Right lobe of liver (tissue), 6 donors: ENCODE data around the gene ITPA. TPM values are rescaled to one million over a fixed set of nuclear protein-coding genes. Genes with fewer than 3 reads are reported as not detected.
"Not testable (repeated sequence)": the region's sequence is repeated elsewhere in the genome, so short reads cannot be mapped to it uniquely, and the experiment has no call there.

Experiments
- ATAC-seq, 4 donors: fragments of 200-7000 bp; cut with Tn5 transposase; one replicate each; pipeline ENCODE4 v1.9.1; 2020; ENCODE audit warnings: mild to moderate bottlenecking in 4 of 4, moderate library complexity in 4 of 4
- DNase-seq, 3 donors: peaks; one replicate each; pipeline ENCODE4 v3.0.0-alpha.2; 2020
- H3K27ac ChIP-seq, 3 donors: fragments of 200-600 bp; one replicate each; pipeline ENCODE4 v1.8.0; 2022
- H3K27me3 ChIP-seq, 2 donors: fragments of 200-600 bp; one replicate each; pipeline ENCODE4 v1.8.0; 2022
- H3K36me3 ChIP-seq, 4 donors: fragments of 200-600 bp; sonication (generic) in 1 of 4; one replicate each; pipeline versions ENCODE4 v1.5.1 to v1.8.0; 2017 to 2022; ENCODE audit warnings: control low read depth in 1 of 4
- H3K4me1 ChIP-seq, 4 donors: fragments of 200-600 bp; sonication (generic) in 1 of 4; one replicate each; pipeline versions ENCODE4 v1.5.1 to v1.8.0; 2017 to 2022; ENCODE audit warnings: control low read depth in 1 of 4
- H3K4me3 ChIP-seq, 3 donors: fragments of 200-600 bp; one replicate each; pipeline ENCODE4 v1.8.0; 2022
- H3K9me3 ChIP-seq, 4 donors: fragments of 200-600 bp; sonication (generic) in 1 of 4; one replicate each; pipeline versions ENCODE4 v1.5.1 to v1.8.0; 2017 to 2022; ENCODE audit warnings: control low read depth in 1 of 4
- POLR2A ChIP-seq: fragments of 450-650 bp; IDR thresholded peaks from one replicate; pipeline ENCODE4 v1.6.1; 2017; ENCODE audit warnings: antibody characterized with exemption, mild to moderate bottlenecking
- WGBS: methylation state at CpG from one replicate; pipeline ENCODE4 v1.1.6; 2018; ENCODE audit warnings: low coverage, low lambda C conversion rate; ENCODE audit not compliant: insufficient coverage; ENCODE audit errors: missing lambda C conversion rate; 5-methylcytosine and 5-hydroxymethylcytosine counted together
- intact Hi-C, 2 donors: fragments of 100-400 bp; cut with DNase I; formaldehyde crosslinking; loops; one replicate each; pipeline versions ENCODE4 v1.11.2 to v1.14.1; 2022
- total RNA-seq, 6 experiments: library from RNA; depleted of rRNA in 2 of 6; stranded (reverse); fragments of >200 nt in 2 of 6; fragmentation: NEBNext Ultra II Directional in 3 of 6; extraction: Animal tissue kit (Norgen Biotek cat#: 25700) in 3 of 6; gene quantifications; one replicate each; pipeline versions ENCODE4 v1.1.0 to v1.2.4, GENCODE V29; 2016 to 2023
- TF ChIP-seq, protein P1 (sequence below), 4 donors: fragments of 200-600 bp in 3 of 4; fragments of 450-650 bp in 1 of 4; IDR thresholded peaks; one replicate each; pipeline versions ENCODE4 v1.5.1 to v1.8.0; 2016 to 2022; ENCODE audit warnings: antibody characterized with exemption in 4 of 4, mild to moderate bottlenecking in 2 of 4
- donor health status: DM: no; HTN: yes; CAD: no.
- donor health status: DM: no; HTN: no; CAD: no.
- donor health status: DM: no; HTN: no; CAD: no.
- donor health status: DM: no; HTN: yes; CAD: no.
- donor health status: DM: no; HTN: yes; CAD: no.

Gene ITPA
- total RNA-seq, 6 experiments from 2014 or later = 17.5 to 38.8 (median 26.7) TPM

DNA sequence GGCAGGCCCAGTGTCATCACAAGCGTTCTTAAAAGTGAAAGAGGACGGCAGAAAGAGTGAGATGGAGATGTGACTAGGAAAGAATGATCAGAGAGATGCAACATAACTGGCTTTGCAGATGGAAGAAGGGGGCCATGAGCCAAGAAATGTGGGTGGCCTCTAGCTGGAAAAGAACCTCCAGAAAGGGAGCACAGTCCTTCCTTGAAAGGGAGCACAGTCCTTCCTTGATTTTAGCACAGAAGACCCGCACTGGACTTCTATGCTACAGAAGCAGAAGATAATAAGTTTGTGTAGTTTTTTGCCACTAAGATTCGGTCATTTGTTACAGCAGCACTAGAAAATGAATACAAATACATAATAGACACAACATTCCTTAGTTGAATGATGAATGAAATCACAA is 29.0 kb upstream of the ITPA start:
- intact Hi-C loops = no loop called here
- no peaks in the 10 kb centered on the region for H3K36me3 ChIP-seq
- TF ChIP-seq, protein P1, sequence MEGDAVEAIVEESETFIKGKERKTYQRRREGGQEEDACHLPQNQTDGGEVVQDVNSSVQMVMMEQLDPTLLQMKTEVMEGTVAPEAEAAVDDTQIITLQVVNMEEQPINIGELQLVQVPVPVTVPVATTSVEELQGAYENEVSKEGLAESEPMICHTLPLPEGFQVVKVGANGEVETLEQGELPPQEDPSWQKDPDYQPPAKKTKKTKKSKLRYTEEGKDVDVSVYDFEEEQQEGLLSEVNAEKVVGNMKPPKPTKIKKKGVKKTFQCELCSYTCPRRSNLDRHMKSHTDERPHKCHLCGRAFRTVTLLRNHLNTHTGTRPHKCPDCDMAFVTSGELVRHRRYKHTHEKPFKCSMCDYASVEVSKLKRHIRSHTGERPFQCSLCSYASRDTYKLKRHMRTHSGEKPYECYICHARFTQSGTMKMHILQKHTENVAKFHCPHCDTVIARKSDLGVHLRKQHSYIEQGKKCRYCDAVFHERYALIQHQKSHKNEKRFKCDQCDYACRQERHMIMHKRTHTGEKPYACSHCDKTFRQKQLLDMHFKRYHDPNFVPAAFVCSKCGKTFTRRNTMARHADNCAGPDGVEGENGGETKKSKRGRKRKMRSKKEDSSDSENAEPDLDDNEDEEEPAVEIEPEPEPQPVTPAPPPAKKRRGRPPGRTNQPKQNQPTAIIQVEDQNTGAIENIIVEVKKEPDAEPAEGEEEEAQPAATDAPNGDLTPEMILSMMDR (IDR thresholded peaks at IDR 0.05) = no peak
- no peak for TF ChIP-seq POLR2A
- DNase-seq = peak in 1 of 3 donors; percentile 9
- H3K27me3 ChIP-seq = no peaks in the 10 kb centered on the region
- H3K27ac ChIP-seq = no peak overlapping the region
- H3K4me3 ChIP-seq = no peak overlapping the region
- H3K9me3 ChIP-seq = no peaks in the 10 kb centered on the region
- WGBS = 62% methylated on average over 4 of the region's 4 CpGs
- peaks cover 0 to 12% (median 3%) of the 10 kb centered on the region in 4 donors for H3K4me1 ChIP-seq
- ATAC-seq = no peak

DNA sequence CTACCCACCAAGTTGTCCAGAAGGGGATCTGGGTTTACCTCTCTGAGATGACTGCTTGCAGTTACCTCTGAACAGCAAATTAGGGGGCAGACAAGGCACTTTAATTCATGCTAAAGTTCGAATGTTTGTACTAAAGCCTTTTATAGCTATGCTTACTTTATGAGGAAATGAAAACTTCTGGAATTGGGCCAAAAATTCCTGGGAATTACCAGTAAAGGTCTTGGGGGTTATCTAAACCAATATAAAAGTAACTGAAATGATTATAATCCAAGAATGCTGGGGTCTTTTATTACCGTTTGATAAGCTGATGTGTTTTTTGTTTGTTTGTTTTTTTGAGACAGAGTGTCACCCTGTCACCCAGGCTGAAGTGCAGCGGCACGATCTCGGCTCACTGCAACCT is 28.0 kb upstream of the ITPA start:
- Histone ChIP-seq H3K27me3 (no peaks in the 10 kb centered on the region), H3K9me3 (no peaks in the 10 kb centered on the region), H3K27ac (no peak overlapping the region), H3K36me3 (no peaks in the 10 kb centered on the region), H3K4me1 (peaks cover 0 to 2% (median under 1%) of the 10 kb centered on the region in 4 donors), H3K4me3 (no peak overlapping the region)
- intact Hi-C loops = no loop called here
- no peak for ATAC-seq
- WGBS = 60% methylated on average over 5 of the region's 5 CpGs
- no peak for TF ChIP-seq POLR2A
- TF ChIP-seq, protein P1 (IDR thresholded peaks at IDR 0.05) = no peak
- DNase-seq = no peak

DNA sequence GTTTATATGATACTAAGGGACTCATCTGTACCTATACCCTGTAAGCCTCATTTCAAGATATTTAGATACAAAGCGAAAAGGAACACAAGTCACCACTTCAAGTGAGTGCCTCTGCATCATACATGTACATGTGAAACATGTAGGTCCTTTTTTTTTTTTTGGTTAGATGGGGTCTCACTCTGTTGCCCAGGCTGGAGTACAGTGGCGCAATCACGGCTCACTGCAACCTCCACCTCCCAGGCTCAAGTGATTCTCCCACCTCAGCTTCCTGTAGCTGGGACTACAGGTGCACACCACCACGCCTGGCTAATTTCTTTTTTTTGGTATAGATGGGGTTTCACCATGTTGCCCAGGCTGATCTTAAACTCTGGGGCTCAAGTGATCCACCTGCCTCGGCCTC is 26.9 kb upstream of the ITPA start:
- H3K4me1 ChIP-seq, H3K4me3 ChIP-seq, H3K36me3 ChIP-seq, intact Hi-C loops, H3K27ac ChIP-seq, ATAC-seq, H3K27me3 ChIP-seq, H3K9me3 ChIP-seq, DNase-seq: not testable (repeated sequence)
- WGBS = 95% methylated on average over 5 of the region's 5 CpGs

DNA sequence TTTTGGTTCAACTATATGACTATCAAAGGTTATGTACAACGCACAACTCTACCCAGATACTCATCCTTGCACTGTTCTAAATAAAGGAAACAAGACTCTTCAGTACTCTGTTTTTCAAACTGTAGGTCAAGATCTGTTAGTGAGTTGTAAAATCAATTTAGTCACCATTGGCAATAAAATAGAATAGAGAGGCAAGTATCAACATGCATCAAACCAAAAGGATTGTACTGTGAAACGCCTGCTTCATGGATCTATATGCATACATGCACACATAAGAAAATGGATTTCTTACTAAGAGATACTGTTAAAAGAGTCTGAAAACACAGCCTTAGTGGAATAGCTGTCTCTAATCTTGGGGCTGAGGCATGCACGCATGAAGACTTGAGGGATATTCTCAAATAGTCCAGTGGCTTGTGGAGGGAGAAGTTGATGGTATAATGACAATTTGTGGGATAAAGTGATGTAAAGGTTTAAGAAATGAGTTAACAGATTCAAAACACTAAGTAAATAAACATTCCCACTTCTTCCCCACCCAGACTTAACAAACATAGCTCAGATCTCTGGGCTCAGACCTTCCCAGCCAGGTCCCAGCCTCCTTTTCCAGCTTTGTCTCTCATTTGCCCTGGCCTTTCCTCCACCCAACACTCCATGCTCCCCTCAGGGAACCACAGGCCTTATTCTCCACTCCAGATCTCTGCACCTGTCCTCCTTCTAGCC is 25.2 kb upstream of the ITPA start:
- 96% methylated on average over 3 of the region's 3 CpGs for WGBS
- Histone ChIP-seq H3K4me3 (no peak overlapping the region), H3K4me1 (no peaks in the 10 kb centered on the region), H3K27ac (no peak overlapping the region), H3K27me3 (no peaks in the 10 kb centered on the region), H3K9me3 (no peaks in the 10 kb centered on the region), H3K36me3 (no peaks in the 10 kb centered on the region)
- intact Hi-C loops = no loop called here
- no peak for DNase-seq
- ATAC-seq = no peak
- TF ChIP-seq, protein P1 (IDR thresholded peaks at IDR 0.05) = no peak
- no peak for TF ChIP-seq POLR2A

DNA sequence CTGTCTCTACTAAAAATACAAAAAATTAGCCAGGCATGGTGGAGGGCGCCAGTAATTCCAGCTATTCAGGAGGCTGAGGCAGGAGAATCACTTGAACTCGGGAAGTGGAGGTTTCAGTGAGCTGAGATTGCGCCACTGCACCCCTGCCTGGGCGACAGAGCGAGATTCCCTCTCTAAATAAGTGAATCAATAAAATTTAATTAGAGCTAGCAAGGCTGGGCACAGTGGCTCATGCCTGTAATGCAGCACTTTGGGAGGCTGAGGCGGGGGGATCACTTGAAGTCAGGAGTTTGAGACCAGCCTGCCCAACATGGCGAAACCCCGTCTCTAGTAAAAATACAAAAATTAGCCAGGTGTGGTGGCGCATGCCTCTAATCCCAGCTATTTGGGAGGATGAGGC is 21.4 kb upstream of the ITPA start:
- H3K27me3 ChIP-seq, H3K9me3 ChIP-seq, H3K4me1 ChIP-seq, H3K4me3 ChIP-seq, H3K27ac ChIP-seq, intact Hi-C loops, ATAC-seq: not testable (repeated sequence)
- peak in 1 of 3 donors; percentile 10 for DNase-seq
- WGBS = no CpG with 5 or more reads among the region's 9 CpGs
- peaks cover 0 to 20% (median 7%) of the 10 kb centered on the region in 4 donors for H3K36me3 ChIP-seq
